H54 (cell line): Measurements from ENCODE around the gene LHCGR.
"Not testable (repeated sequence)": the region's sequence is repeated elsewhere in the genome, so short reads cannot be mapped to it uniquely, and the experiment has no call there.

ENCODE experiments used
- DNase-seq: peaks from one replicate; pipeline ENCODE4 v3.0.0; 2011; ENCODE audit warnings: low spot score, mixed read lengths; ENCODE audit not compliant: insufficient read length
- FAIRE-seq: peaks from 3 replicates; lab custom pipeline; 2011; peaks lifted over from hg19 to GRCh38; lab: Jason Lieb, UNC
- POLR2A ChIP-seq: IDR thresholded peaks from 2 replicates; pipeline ENCODE4 v1.6.1; 2011; ENCODE audit warnings: low read depth, mild to moderate bottlenecking, low read length

LHCGR gene

GRCh38 chr2:48711343-48711742 lies 44.2 kb downstream of the LHCGR start:
- DNase-seq (no peak), FAIRE-seq (no peak)
- no peak for TF ChIP-seq POLR2A

GRCh38 chr2:48709096-48710034 lies 46.2 kb downstream of the LHCGR start:
- DNase-seq, result no peak
- no peak for FAIRE-seq
- TF ChIP-seq POLR2A, result no peak

GRCh38 chr2:48707466-48707865 lies 48.1 kb downstream of the LHCGR start:
- DNase-seq, result no peak
- TF ChIP-seq POLR2A, result no peak
- FAIRE-seq, result no peak

- not testable (repeated sequence) for DNase-seq, FAIRE-seq
Observed at GRCh38 chr2:48703621-48704020, 51.9 kb downstream of the LHCGR start.

GRCh38 chr2:48699348-48699930 lies 56.1 kb downstream of the LHCGR start:
- TF ChIP-seq POLR2A, result no peak
- no peak for FAIRE-seq
- DNase-seq, result no peak

- no peak for TF ChIP-seq POLR2A
Observed at GRCh38 chr2:48696881-48697280, 58.6 kb downstream of the LHCGR start.

GRCh38 chr2:48695991-48696390 lies 59.5 kb downstream of the LHCGR start:
- DNase-seq (no peak), FAIRE-seq (no peak)
- no peak for TF ChIP-seq POLR2A

More at GRCh38 chr2:48696881-48697280, 58.6 kb downstream of the LHCGR start:
- FAIRE-seq (no peak), DNase-seq (no peak)

GRCh38 chr2:48694149-48694548 lies 61.4 kb downstream of the LHCGR start:
- DNase-seq (no peak), FAIRE-seq (no peak)
- TF ChIP-seq POLR2A, result no peak

- DNase-seq (no peak), FAIRE-seq (no peak)
- no peak for TF ChIP-seq POLR2A
Observed at GRCh38 chr2:48693645-48694044, 61.9 kb downstream of the LHCGR start.

- DNase-seq, result no peak
- no peak for FAIRE-seq
- no peak for TF ChIP-seq POLR2A
Observed at GRCh38 chr2:48693066-48693465, 62.5 kb downstream of the LHCGR start.

- FAIRE-seq (no peak), DNase-seq (no peak)
- no peak for TF ChIP-seq POLR2A
Observed at GRCh38 chr2:48691935-48692691, 63.4 kb downstream of the LHCGR start.

- no peak for DNase-seq
- no peak for FAIRE-seq
- no peak for TF ChIP-seq POLR2A
Observed at GRCh38 chr2:48685126-48685525, 70.4 kb downstream of the LHCGR start.

- DNase-seq (no peak), FAIRE-seq (no peak)
- TF ChIP-seq POLR2A, result no peak
Observed at GRCh38 chr2:48677450-48677849, 78.1 kb downstream of the LHCGR start.

GRCh38 chr2:48674933-48675332 lies 80.6 kb downstream of the LHCGR start:
- FAIRE-seq (no peak), DNase-seq (no peak)
- no peak for TF ChIP-seq POLR2A
